ENCODE results near the gene PYROXD2. TPM values are rescaled to one million over a fixed set of nuclear protein-coding genes. Genes with fewer than 3 reads are reported as not detected.

The PYROXD2 gene
- polyA plus RNA-seq, 1 experiment: 20.3 TPM

GRCh38 chr10:98456043-98456570 lies 41.1 kb upstream of the PYROXD2 start:
- ChIA-PET CTCF (interaction anchor here (0.7 to 1.1 kb wide), 2 partner anchors 11 to 286 kb away, joined by 3 read pairs; no protein-coding TSS in a partner anchor), POLR2A (no interaction called here)
- DNase-seq (ENCODE audit: low read depth, low spot score): no peak
- Histone ChIP-seq H3K27me3 (ENCODE audit: control insufficient read depth, insufficient read depth, low read length) (peaks cover 6% of the 10 kb centered on the region), H3K4me3 (ENCODE audit: low read depth, low read length) (no peak overlapping the region), H3K27ac (ENCODE audit: low read depth, low read length) (no peak overlapping the region), H3K9me3 (ENCODE audit: control insufficient read depth, insufficient read depth, low read length) (no peaks in the 10 kb centered on the region)
- no peak for TF ChIP-seq CTCF (IDR thresholded peaks at IDR 0.05; ENCODE audit: low read depth, low read length)

- no peak for DNase-seq (ENCODE audit: low read depth, low spot score)
- Histone ChIP-seq H3K27ac (ENCODE audit: low read depth, low read length) (no peak overlapping the region), H3K9me3 (ENCODE audit: control insufficient read depth, insufficient read depth, low read length) (no peaks in the 10 kb centered on the region), H3K27me3 (ENCODE audit: control insufficient read depth, insufficient read depth, low read length) (peaks cover 6% of the 10 kb centered on the region), H3K4me3 (ENCODE audit: low read depth, low read length) (no peak overlapping the region)
- no peak for TF ChIP-seq CTCF (IDR thresholded peaks at IDR 0.05; ENCODE audit: low read depth, low read length)
- CTCF ChIA-PET: interaction anchor here (0.6 kb wide), 1 partner anchor 59 kb away, joined by 4 read pairs; no protein-coding TSS in a partner anchor
- POLR2A ChIA-PET: no interaction called here
These were observed 38.7 kb upstream of the PYROXD2 start for GRCh38 chr10:98453729-98454128.

GRCh38 chr10:98450618-98451017 lies 35.6 kb upstream of the PYROXD2 start:
- Histone ChIP-seq H3K9me3 (ENCODE audit: control insufficient read depth, insufficient read depth, low read length) (no peaks in the 10 kb centered on the region; the same call in 1 of the 2 replicates), H3K27ac (ENCODE audit: low read depth, low read length) (no peak overlapping the region), H3K27me3 (ENCODE audit: control insufficient read depth, insufficient read depth, low read length) (peaks cover 2% of the 10 kb centered on the region), H3K4me3 (ENCODE audit: low read depth, low read length) (no peak overlapping the region)
- POLR2A ChIA-PET: no interaction called here
- CTCF ChIA-PET: interaction anchor here (1.4 kb wide), 1 partner anchor 25 kb away, joined by 4 read pairs; no protein-coding TSS in a partner anchor
- TF ChIP-seq CTCF (IDR thresholded peaks at IDR 0.05; ENCODE audit: low read depth, low read length): no peak
- DNase-seq (ENCODE audit: low read depth, low spot score): no peak

- Histone ChIP-seq H3K27me3 (ENCODE audit: control insufficient read depth, insufficient read depth, low read length) (peaks cover 2% of the 10 kb centered on the region), H3K27ac (ENCODE audit: low read depth, low read length) (no peak overlapping the region), H3K4me3 (ENCODE audit: low read depth, low read length) (no peak overlapping the region), H3K9me3 (ENCODE audit: control insufficient read depth, insufficient read depth, low read length) (no peaks in the 10 kb centered on the region; the same call in 1 of the 2 replicates)
- TF ChIP-seq CTCF (IDR thresholded peaks at IDR 0.05; ENCODE audit: low read depth, low read length): no peak
- ChIA-PET POLR2A (no interaction called here), CTCF (no interaction called here)
- no peak for DNase-seq (ENCODE audit: low read depth, low spot score)
These were observed 34.3 kb upstream of the PYROXD2 start for GRCh38 chr10:98449287-98449686.

- Histone ChIP-seq H3K27ac (ENCODE audit: low read depth, low read length) (peak within 1 kb of the TSS; percentile 61), H3K9me3 (ENCODE audit: control insufficient read depth, insufficient read depth, low read length) (no peaks in the 10 kb centered on the region; the same call in 1 of the 2 replicates), H3K27me3 (ENCODE audit: control insufficient read depth, insufficient read depth, low read length) (no peaks in the 10 kb centered on the region), H3K4me3 (ENCODE audit: low read depth, low read length) (peak within 1 kb of the TSS; percentile 84)
- POLR2A ChIA-PET: no interaction called here
- DNase-seq (ENCODE audit: low read depth, low spot score): no peak
- CTCF ChIA-PET: interaction anchor here (0.7 to 1.7 kb wide), 5 partner anchors 8 to 276 kb away, joined by 3 to 8 read pairs (median 5); no protein-coding TSS in a partner anchor
- TF ChIP-seq CTCF (IDR thresholded peaks at IDR 0.05; ENCODE audit: low read depth, low read length): no peak
These were observed 31.8 kb upstream of the PYROXD2 start, which contains the start of gene HPS1 for GRCh38 chr10:98446661-98447221. HPS1 (minus strand) TSS chr10:98446935; CDS start chr10:98443240, 3,695 bp downstream.
